HG03039 (cell line): ENCODE results near the gene NDUFAF3.

Experiments used
- ATAC-seq: cut with Tn5 transposase; IDR thresholded peaks from one replicate; pipeline ENCODE4 v1.9.1; 2021; ENCODE audit warnings: mild to moderate bottlenecking, moderate library complexity; ENCODE audit not compliant: unreplicated experiment

Gene NDUFAF3

GRCh38 chr3:49017229-49017970 is 4.5 kb upstream of the NDUFAF3 start:
- no peak for ATAC-seq

GRCh38 chr3:49017971-49018706 is 3.8 kb upstream of the NDUFAF3 start, which contains the start of gene DALRD3:
DALRD3 (minus strand) TSS chr3:49018580; CDS start chr3:49018564, 16 bp downstream.
- no peak for ATAC-seq

GRCh38 chr3:49018707-49019006 is 3.3 kb upstream of the NDUFAF3 start:
- ATAC-seq = no peak

GRCh38 chr3:49019941-49020329 is 2.0 kb upstream of the NDUFAF3 start:
- no peak for ATAC-seq

- ATAC-seq = peak; percentile 2
These were observed 1.4 kb upstream of the NDUFAF3 start for GRCh38 chr3:49020330-49021212.

- ATAC-seq = peak; percentile 44
These were observed 608 bp upstream of the NDUFAF3 start for GRCh38 chr3:49021213-49021812.

GRCh38 chr3:49022688-49023171 is 809 bp downstream of the NDUFAF3 start:
- no peak for ATAC-seq

GRCh38 chr3:49023775-49024174 is 1.9 kb downstream of the NDUFAF3 start:
- no peak for ATAC-seq

GRCh38 chr3:49024449-49024848 is 2.5 kb downstream of the NDUFAF3 start:
- ATAC-seq = no peak

GRCh38 chr3:49025005-49025792 is 3.3 kb downstream of the NDUFAF3 start:
- no peak for ATAC-seq

- ATAC-seq = no peak
These were observed 4.0 kb downstream of the NDUFAF3 start for GRCh38 chr3:49025793-49026520.

- no peak for ATAC-seq
These were observed 4.6 kb downstream of the NDUFAF3 start for GRCh38 chr3:49026536-49026935.

GRCh38 chr3:49027634-49028033 is 5.7 kb downstream of the NDUFAF3 start:
- ATAC-seq = no peak

GRCh38 chr3:49028298-49028672 is 6.4 kb downstream of the NDUFAF3 start:
- no peak for ATAC-seq

- peak; percentile 80 for ATAC-seq
These were observed 7.0 kb downstream of the NDUFAF3 start, which contains the start of gene IMPDH2 for GRCh38 chr3:49028673-49029562. IMPDH2 (minus strand) TSS chr3:49029398; CDS start chr3:49029350, 48 bp downstream.

GRCh38 chr3:49029563-49029884 is 7.6 kb downstream of the NDUFAF3 start:
- no peak for ATAC-seq

GRCh38 chr3:49030321-49030720 is 8.4 kb downstream of the NDUFAF3 start:
- ATAC-seq = no peak

GRCh38 chr3:49032646-49033304 is 10.9 kb downstream of the NDUFAF3 start:
- no peak for ATAC-seq
